ENCODE measurements around the gene PRXL2B.

The PRXL2B gene

DNA sequence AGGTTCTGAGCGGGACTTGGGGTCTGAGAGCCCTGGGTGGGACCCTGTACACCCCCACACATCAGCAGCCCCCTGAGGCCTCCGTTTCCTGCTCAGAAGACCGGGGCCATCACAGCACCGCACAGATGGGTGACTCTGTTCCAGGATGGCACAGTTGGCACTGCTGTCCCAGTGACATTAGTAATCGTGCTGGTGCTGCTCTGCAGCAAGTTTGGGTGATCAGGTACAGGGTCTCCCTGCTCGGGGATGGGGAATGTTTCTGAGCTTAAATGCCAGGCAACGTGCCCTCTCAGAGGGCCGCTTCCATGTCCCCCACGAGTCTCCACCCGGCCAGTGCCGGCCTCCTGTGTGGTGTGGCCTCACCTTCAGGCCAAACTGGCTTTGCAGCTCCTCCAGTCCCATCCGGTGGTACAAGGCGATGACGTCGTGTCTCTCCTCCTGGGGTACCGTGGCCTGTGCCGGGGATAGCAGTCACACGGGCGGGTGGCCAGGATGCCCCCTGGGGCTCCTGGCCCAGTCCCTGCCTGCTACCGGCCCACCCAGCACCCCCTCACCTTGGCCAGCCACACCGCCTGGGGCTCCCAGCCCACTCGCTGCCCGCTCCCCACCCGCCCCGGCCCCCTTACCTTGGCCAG lies 17.1 kb downstream of the PRXL2B start:
- Histone ChIP-seq H3K9ac (ENCODE audit: low read length) (no peak overlapping the region), H3K9me3 (ENCODE audit: control insufficient read depth, low read length) (no peaks in the 10 kb centered on the region), H3K4me3 (ENCODE audit: low read length) (no peak overlapping the region), H3K27me3 (ENCODE audit: control insufficient read depth, insufficient read depth, low read length) (no peaks in the 10 kb centered on the region), H3K36me3 (ENCODE audit: control insufficient read depth, insufficient read depth, low read length) (no peaks in the 10 kb centered on the region), H3K4me1 (ENCODE audit: control insufficient read depth, insufficient read depth, low read length) (no peaks in the 10 kb centered on the region)

DNA sequence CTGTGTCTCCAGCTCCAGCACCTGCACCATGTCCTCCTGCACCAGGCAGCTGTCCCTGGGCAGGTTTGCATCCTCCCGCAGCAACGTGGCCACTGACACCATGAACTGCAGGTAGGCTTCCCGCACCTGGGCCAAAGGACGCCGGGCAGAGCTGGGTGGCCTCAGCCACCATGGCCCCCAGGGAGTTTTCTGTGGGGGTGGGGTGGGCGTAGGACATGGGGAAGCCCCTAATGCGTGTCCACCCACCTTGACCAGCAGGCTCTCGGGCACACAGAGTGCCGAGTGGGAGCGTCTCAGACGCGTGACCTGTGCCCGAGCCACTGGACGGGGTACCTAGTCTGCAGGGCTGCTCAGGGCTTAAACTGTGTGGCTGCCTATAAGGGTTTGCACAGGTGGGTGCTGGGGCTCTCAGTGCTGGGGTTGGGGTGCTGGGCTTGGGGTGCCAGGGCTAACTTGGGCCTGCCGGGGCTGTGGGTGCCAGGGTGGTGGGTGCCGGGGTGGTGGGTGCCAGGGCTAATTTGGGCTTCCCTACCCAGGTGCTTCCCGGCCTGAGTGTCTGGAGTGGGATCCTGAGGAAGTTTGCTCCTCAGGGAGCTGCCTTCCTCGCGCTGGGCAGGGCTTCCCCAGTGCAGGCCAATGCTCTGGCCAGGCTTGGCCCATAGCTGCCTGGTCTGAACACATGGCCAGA lies 17.7 kb downstream of the PRXL2B start:
- Histone ChIP-seq H3K9me3 (ENCODE audit: control insufficient read depth, low read length) (no peaks in the 10 kb centered on the region), H3K4me1 (ENCODE audit: control insufficient read depth, insufficient read depth, low read length) (no peaks in the 10 kb centered on the region), H3K4me3 (ENCODE audit: low read length) (no peak overlapping the region), H3K36me3 (ENCODE audit: control insufficient read depth, insufficient read depth, low read length) (no peaks in the 10 kb centered on the region), H3K27me3 (ENCODE audit: control insufficient read depth, insufficient read depth, low read length) (no peaks in the 10 kb centered on the region), H3K9ac (ENCODE audit: low read length) (no peak overlapping the region)

GRCh38 chr1:2604844-2605508 lies 18.4 kb downstream of the PRXL2B start:
- no peaks in the 10 kb centered on the region for H3K4me1 ChIP-seq (ENCODE audit: control insufficient read depth, insufficient read depth, low read length)
- H3K36me3 ChIP-seq (ENCODE audit: control insufficient read depth, insufficient read depth, low read length), result no peaks in the 10 kb centered on the region
- H3K4me3 ChIP-seq (ENCODE audit: low read length), result no peak overlapping the region
- H3K27me3 ChIP-seq (ENCODE audit: control insufficient read depth, insufficient read depth, low read length), result no peaks in the 10 kb centered on the region
- no peaks in the 10 kb centered on the region for H3K9me3 ChIP-seq (ENCODE audit: control insufficient read depth, low read length)
- no peak overlapping the region for H3K9ac ChIP-seq (ENCODE audit: low read length)

- Histone ChIP-seq H3K36me3 (ENCODE audit: control insufficient read depth, insufficient read depth, low read length) (no peaks in the 10 kb centered on the region), H3K27me3 (ENCODE audit: control insufficient read depth, insufficient read depth, low read length) (peaks cover 6% of the 10 kb centered on the region), H3K4me1 (ENCODE audit: control insufficient read depth, insufficient read depth, low read length) (peaks cover 3% of the 10 kb centered on the region), H3K9ac (ENCODE audit: low read length) (no peak overlapping the region), H3K4me3 (ENCODE audit: low read length) (no peak overlapping the region), H3K9me3 (ENCODE audit: control insufficient read depth, low read length) (no peaks in the 10 kb centered on the region)
Measured at GRCh38 chr1:2605509-2606395, 19.2 kb downstream of the PRXL2B start.

GRCh38 chr1:2606396-2606880 lies 19.9 kb downstream of the PRXL2B start:
- H3K9me3 ChIP-seq (ENCODE audit: control insufficient read depth, low read length), result no peaks in the 10 kb centered on the region
- no peak overlapping the region for H3K4me3 ChIP-seq (ENCODE audit: low read length)
- H3K9ac ChIP-seq (ENCODE audit: low read length), result no peak overlapping the region
- no peaks in the 10 kb centered on the region for H3K36me3 ChIP-seq (ENCODE audit: control insufficient read depth, insufficient read depth, low read length)
- H3K27me3 ChIP-seq (ENCODE audit: control insufficient read depth, insufficient read depth, low read length), result peaks cover 6% of the 10 kb centered on the region
- peaks cover 7% of the 10 kb centered on the region for H3K4me1 ChIP-seq (ENCODE audit: control insufficient read depth, insufficient read depth, low read length)

GRCh38 chr1:2606881-2607621 lies 20.5 kb downstream of the PRXL2B start:
- Histone ChIP-seq H3K27me3 (ENCODE audit: control insufficient read depth, insufficient read depth, low read length) (peaks cover 6% of the 10 kb centered on the region), H3K9me3 (ENCODE audit: control insufficient read depth, low read length) (no peaks in the 10 kb centered on the region), H3K4me3 (ENCODE audit: low read length) (no peak overlapping the region), H3K9ac (ENCODE audit: low read length) (no peak overlapping the region), H3K4me1 (ENCODE audit: control insufficient read depth, insufficient read depth, low read length) (peaks cover 7% of the 10 kb centered on the region), H3K36me3 (ENCODE audit: control insufficient read depth, insufficient read depth, low read length) (no peaks in the 10 kb centered on the region)

- no peak overlapping the region for H3K9ac ChIP-seq (ENCODE audit: low read length)
- H3K4me1 ChIP-seq (ENCODE audit: control insufficient read depth, insufficient read depth, low read length), result peaks cover 7% of the 10 kb centered on the region
- no peaks in the 10 kb centered on the region for H3K36me3 ChIP-seq (ENCODE audit: control insufficient read depth, insufficient read depth, low read length)
- no peaks in the 10 kb centered on the region for H3K9me3 ChIP-seq (ENCODE audit: control insufficient read depth, low read length)
- H3K4me3 ChIP-seq (ENCODE audit: low read length), result no peak overlapping the region
- peaks cover 6% of the 10 kb centered on the region for H3K27me3 ChIP-seq (ENCODE audit: control insufficient read depth, insufficient read depth, low read length)
Measured at GRCh38 chr1:2607641-2608091, 21.1 kb downstream of the PRXL2B start.

DNA sequence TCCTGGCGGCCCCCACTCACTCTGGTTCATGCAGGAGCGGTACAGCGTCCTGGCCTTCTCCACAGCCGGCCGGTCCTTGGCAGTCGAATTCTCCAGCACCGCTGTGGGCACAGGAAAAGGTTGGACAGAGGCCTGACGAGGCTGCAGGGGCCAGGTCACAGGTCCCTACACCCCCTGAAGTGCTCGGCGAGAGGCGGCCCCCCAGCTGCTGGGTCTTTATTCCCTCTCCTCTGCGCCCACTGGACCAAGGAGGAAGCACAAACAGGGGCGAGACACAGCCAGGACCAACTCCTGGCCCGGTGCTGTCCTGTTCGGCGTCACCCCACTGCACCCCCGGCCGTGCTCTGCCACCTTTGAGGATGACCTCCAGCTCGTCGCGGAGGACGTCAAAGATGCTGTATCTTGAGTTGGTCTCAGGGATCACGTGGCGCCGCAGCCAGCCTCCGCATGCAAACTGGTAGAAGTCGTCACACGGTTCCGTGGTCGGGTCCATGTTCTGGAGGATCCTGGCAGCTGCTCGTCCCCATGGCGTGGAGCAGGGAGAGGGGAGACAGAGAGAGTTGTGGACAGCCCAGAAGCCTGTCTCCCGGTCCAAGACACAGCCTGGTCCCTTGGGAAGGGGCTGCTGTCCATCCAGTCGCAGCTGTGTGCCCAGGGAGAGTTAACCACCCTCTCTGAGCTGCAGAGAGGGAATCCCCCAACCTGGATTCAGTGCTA lies 22.9 kb downstream of the PRXL2B start:
- H3K4me1 ChIP-seq (ENCODE audit: control insufficient read depth, insufficient read depth, low read length), result peaks cover 7% of the 10 kb centered on the region
- no peak overlapping the region for H3K4me3 ChIP-seq (ENCODE audit: low read length)
- H3K36me3 ChIP-seq (ENCODE audit: control insufficient read depth, insufficient read depth, low read length), result no peaks in the 10 kb centered on the region
- no peak overlapping the region for H3K9ac ChIP-seq (ENCODE audit: low read length)
- H3K27me3 ChIP-seq (ENCODE audit: control insufficient read depth, insufficient read depth, low read length), result peaks cover 6% of the 10 kb centered on the region
- H3K9me3 ChIP-seq (ENCODE audit: control insufficient read depth, low read length), result no peaks in the 10 kb centered on the region

GRCh38 chr1:2610036-2610959 lies 23.7 kb downstream of the PRXL2B start:
- H3K4me3 ChIP-seq (ENCODE audit: low read length), result no peak overlapping the region

DNA sequence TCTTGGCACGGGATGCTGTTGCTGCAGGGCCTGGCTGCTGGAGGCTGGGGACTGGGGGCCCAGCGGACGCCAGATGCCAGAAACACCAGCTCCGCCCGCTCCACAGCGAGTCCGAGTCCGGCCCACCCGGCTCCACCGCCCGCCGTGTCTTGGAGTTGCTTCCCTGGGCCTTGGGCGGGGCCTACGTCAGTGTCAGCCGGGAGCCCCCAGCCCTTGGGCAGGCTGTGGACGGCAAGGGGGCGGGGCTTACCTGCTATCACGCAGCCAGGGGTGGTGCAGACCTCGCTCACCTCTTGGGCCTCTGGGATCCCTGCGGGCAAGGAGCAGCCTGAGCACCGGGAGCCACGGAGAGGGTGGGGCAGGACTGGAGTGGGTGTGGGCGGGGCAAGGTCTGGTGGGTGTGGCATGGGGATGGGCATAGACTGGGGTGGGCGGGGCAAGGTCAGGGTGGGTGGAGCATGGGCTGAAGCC lies 24.5 kb downstream of the PRXL2B start:
- Histone ChIP-seq H3K9me3 (ENCODE audit: control insufficient read depth, low read length) (no peaks in the 10 kb centered on the region), H3K9ac (ENCODE audit: low read length) (no peak overlapping the region), H3K4me1 (ENCODE audit: control insufficient read depth, insufficient read depth, low read length) (peaks cover 7% of the 10 kb centered on the region), H3K36me3 (ENCODE audit: control insufficient read depth, insufficient read depth, low read length) (no peaks in the 10 kb centered on the region), H3K4me3 (ENCODE audit: low read length) (no peak overlapping the region), H3K27me3 (ENCODE audit: control insufficient read depth, insufficient read depth, low read length) (peaks cover 6% of the 10 kb centered on the region)

More at GRCh38 chr1:2610036-2610959, 23.7 kb downstream of the PRXL2B start:
- Histone ChIP-seq H3K27me3 (ENCODE audit: control insufficient read depth, insufficient read depth, low read length) (peaks cover 6% of the 10 kb centered on the region), H3K4me1 (ENCODE audit: control insufficient read depth, insufficient read depth, low read length) (peaks cover 7% of the 10 kb centered on the region), H3K9ac (ENCODE audit: low read length) (no peak overlapping the region), H3K9me3 (ENCODE audit: control insufficient read depth, low read length) (no peaks in the 10 kb centered on the region), H3K36me3 (ENCODE audit: control insufficient read depth, insufficient read depth, low read length) (no peaks in the 10 kb centered on the region)

All from mucosa of stomach (tissue), 1 donor.